GM23338 (cell line): Measurements from ENCODE around the gene ALOX5AP. TPM values are rescaled to one million over a fixed set of nuclear protein-coding genes. Genes with fewer than 3 reads are reported as not detected.

Experiments
- ATAC-seq: fragments of 200-7000 bp; cut with Tn5 transposase; 3 replicates; pipeline ENCODE4 v1.9.1; 2020
- DNase-seq: peaks from one replicate; pipeline ENCODE4 v3.0.0-alpha.2; 2015; ENCODE audit warnings: low spot score
- H2AFZ ChIP-seq: fragments of 200-600 bp; sonication (generic); 2 replicates; pipeline ENCODE4 v1.8.0; 2016; ENCODE audit warnings: antibody characterized with exemption, mild to moderate bottlenecking, moderate library complexity
- H3F3A ChIP-seq: fragments of 200-600 bp; sonication (generic); replicated peaks from 2 replicates; pipeline ENCODE4 v1.8.0; 2017; ENCODE audit warnings: antibody characterized with exemption, mixed run types, low read depth
- H3K27ac ChIP-seq: fragments of 200-600 bp; sonication (generic); 2 replicates; pipeline ENCODE4 v1.6.1; 2016; ENCODE audit warnings: low read depth
- H3K27me3 ChIP-seq: fragments of 200-600 bp; sonication (generic); 2 replicates; pipeline ENCODE4 v1.8.0; 2016; ENCODE audit warnings: mild to moderate bottlenecking, mixed run types, moderate library complexity; ENCODE audit not compliant: insufficient read depth
- H3K36me3 ChIP-seq: fragments of 200-600 bp; sonication (generic); 2 replicates; pipeline ENCODE4 v1.8.0; 2016; ENCODE audit warnings: mild to moderate bottlenecking; ENCODE audit not compliant: insufficient read depth
- H3K4me1 ChIP-seq: fragments of 200-600 bp; sonication (generic); 2 replicates; pipeline ENCODE4 v1.8.0; 2016; ENCODE audit warnings: mild to moderate bottlenecking, moderate library complexity; ENCODE audit not compliant: insufficient read depth
- H3K4me2 ChIP-seq: fragments of 200-600 bp; sonication (generic); 2 replicates; pipeline ENCODE4 v1.7.1; 2017; ENCODE audit warnings: mixed run types
- H3K4me3 ChIP-seq: fragments of 200-600 bp; sonication (generic); 2 replicates; pipeline ENCODE4 v1.6.1; 2016; ENCODE audit warnings: mixed run types
- H3K79me2 ChIP-seq: fragments of 200-600 bp; sonication (generic); replicated peaks from 2 replicates; pipeline ENCODE4 v1.8.0; 2017; ENCODE audit warnings: mild to moderate bottlenecking; ENCODE audit not compliant: insufficient read depth
- H3K9me2 ChIP-seq: fragments of 200-600 bp; sonication (generic); 2 replicates; pipeline ENCODE4 v1.8.0; 2017; ENCODE audit not compliant: insufficient read depth
- H4K20me1 ChIP-seq: fragments of 200-600 bp; sonication (generic); replicated peaks from 2 replicates; pipeline ENCODE4 v1.8.0; 2017; ENCODE audit warnings: mild to moderate bottlenecking; ENCODE audit not compliant: insufficient read depth
- H3K27ac Mint-ChIP-seq: 2 replicates; pipeline ENCODE4 v1.8.0; 2020; ENCODE audit warnings: inconsistent platforms, mild to moderate bottlenecking, moderate library complexity, mixed read lengths
- H3K27me3 Mint-ChIP-seq: 3 replicates; pipeline ENCODE4 v1.8.0; 2022; ENCODE audit warnings: low read depth, mild to moderate bottlenecking, moderate library complexity, mixed read lengths, inconsistent platforms; ENCODE audit not compliant: insufficient read depth, poor library complexity
- H3K36me3 Mint-ChIP-seq: 3 replicates; pipeline ENCODE4 v1.8.0; 2021; ENCODE audit warnings: low read depth, mild to moderate bottlenecking, inconsistent platforms, moderate library complexity, mixed read lengths
- H3K4me1 Mint-ChIP-seq: 3 replicates; pipeline ENCODE4 v1.8.0; 2020; ENCODE audit warnings: mild to moderate bottlenecking, inconsistent platforms, mixed read lengths
- H3K4me3 Mint-ChIP-seq: 3 replicates; pipeline ENCODE4 v1.8.0; 2021; ENCODE audit warnings: moderate library complexity, mild to moderate bottlenecking, inconsistent platforms, mixed read lengths
- H3K9me3 Mint-ChIP-seq: 3 replicates; pipeline ENCODE4 v1.8.0; 2020; ENCODE audit warnings: moderate library complexity, mild to moderate bottlenecking, inconsistent platforms, mixed read lengths
- EZH2phosphoT487 ChIP-seq: fragments of 200-600 bp; sonication (generic); IDR thresholded peaks from one replicate; pipeline ENCODE4 v1.8.1; 2018; ENCODE audit warnings: antibody characterized with exemption; ENCODE audit not compliant: unreplicated experiment
- POLR2AphosphoS5 ChIP-seq: IDR thresholded peaks from 2 replicates; pipeline ENCODE4 v1.6.1; 2016; ENCODE audit warnings: antibody characterized with exemption, low read depth
- STAT1 ChIP-seq: IDR thresholded peaks from one replicate; pipeline ENCODE4 v1.6.1; 2016; ENCODE audit warnings: antibody characterized with exemption; ENCODE audit not compliant: unreplicated experiment
- ZNF114 ChIP-seq: fragments of 250-450 bp; sonication (Bioruptor Pico); IDR thresholded peaks from 2 replicates; pipeline ENCODE4 v1.5.0; 2020; ENCODE audit warnings: mild to moderate bottlenecking, moderate library complexity
- polyA plus RNA-seq: library from polyadenylated mRNA; unstranded; fragments of >200 nt; fragmentation: Nextera tagmentation; extraction: Ambion mirVana; gene quantifications from 2 replicates; pipeline ENCODE4 v1.2.1, GENCODE V29; 2016
- total RNA-seq: library from RNA; depleted of rRNA; stranded (reverse); fragments of >200 nt; shearing (Covaris generic); gene quantifications from 2 replicates; pipeline ENCODE4 v1.2.3, GENCODE V29; 2014
- TF ChIP-seq, protein P1 (sequence below), 2 experiments: fragments of 200-600 bp in 1 of 2; sonication (generic) in 1 of 2; conservative IDR thresholded peaks; 2 replicates each; pipeline versions ENCODE4 v1.5.1 to v1.6.1; 2016 to 2017; ENCODE audit warnings: antibody characterized with exemption in 2 of 2, low read depth in 2 of 2, mild to moderate bottlenecking in 2 of 2, moderate library complexity in 1 of 2
- TF ChIP-seq, protein P2 (sequence below): IDR thresholded peaks from one replicate; pipeline ENCODE4 v1.6.1; 2018; ENCODE audit warnings: antibody characterized with exemption; ENCODE audit not compliant: unreplicated experiment

Gene ALOX5AP
- total and polyA plus RNA-seq, 2 experiments from 2014 or later, result 0.23 TPM; not detected in 1

DNA sequence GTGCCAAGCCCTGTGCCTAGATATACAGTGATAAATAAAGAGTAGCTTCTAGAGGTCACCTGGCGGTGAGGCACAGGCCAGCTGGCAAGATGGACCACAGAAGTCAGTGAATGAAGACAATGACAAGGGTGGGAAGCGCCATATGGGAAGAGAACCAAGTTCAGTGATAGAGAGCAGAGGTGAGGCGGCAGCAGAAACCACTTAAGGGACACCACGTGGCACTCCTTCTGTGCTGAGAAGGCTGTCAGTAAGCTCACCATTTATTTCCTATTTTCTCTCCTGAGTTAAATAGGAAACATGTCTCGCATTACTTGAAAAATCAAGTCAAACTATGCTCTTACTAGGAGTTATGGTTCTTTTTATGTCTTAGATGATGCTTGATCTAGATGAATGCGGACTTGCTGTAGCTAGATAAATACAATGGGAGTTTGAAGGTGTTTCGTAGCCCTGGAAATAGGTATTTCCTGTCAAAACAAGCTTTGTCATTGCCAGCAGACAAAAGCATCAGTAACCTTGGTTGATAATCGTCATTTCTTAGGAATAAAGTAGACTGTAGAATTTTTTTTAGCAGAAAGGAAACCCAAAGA is 17.8 kb downstream of the ALOX5AP start:
- H3K4me3 Mint-ChIP-seq, result no peak overlapping the region
- no peak for DNase-seq
- H3K27me3 Mint-ChIP-seq, result no peaks in the 10 kb centered on the region
- no peaks in the 10 kb centered on the region for H4K20me1 ChIP-seq
- no peak overlapping the region for H3K4me2 ChIP-seq
- H3F3A ChIP-seq, result no peaks in the 10 kb centered on the region
- H3K27ac Mint-ChIP-seq, result no peak overlapping the region
- TF ChIP-seq, protein P1, sequence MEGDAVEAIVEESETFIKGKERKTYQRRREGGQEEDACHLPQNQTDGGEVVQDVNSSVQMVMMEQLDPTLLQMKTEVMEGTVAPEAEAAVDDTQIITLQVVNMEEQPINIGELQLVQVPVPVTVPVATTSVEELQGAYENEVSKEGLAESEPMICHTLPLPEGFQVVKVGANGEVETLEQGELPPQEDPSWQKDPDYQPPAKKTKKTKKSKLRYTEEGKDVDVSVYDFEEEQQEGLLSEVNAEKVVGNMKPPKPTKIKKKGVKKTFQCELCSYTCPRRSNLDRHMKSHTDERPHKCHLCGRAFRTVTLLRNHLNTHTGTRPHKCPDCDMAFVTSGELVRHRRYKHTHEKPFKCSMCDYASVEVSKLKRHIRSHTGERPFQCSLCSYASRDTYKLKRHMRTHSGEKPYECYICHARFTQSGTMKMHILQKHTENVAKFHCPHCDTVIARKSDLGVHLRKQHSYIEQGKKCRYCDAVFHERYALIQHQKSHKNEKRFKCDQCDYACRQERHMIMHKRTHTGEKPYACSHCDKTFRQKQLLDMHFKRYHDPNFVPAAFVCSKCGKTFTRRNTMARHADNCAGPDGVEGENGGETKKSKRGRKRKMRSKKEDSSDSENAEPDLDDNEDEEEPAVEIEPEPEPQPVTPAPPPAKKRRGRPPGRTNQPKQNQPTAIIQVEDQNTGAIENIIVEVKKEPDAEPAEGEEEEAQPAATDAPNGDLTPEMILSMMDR (conservative IDR thresholded peaks at IDR 0.05; ENCODE audit: low read depth in 2 of 2), result no peak
- TF ChIP-seq EZH2phosphoT487 (no peak), STAT1 (no peak)
- H2AFZ ChIP-seq, result no peak overlapping the region
- no peaks in the 10 kb centered on the region for H3K36me3 ChIP-seq
- no peak overlapping the region for H3K4me3 ChIP-seq
- H3K4me1 ChIP-seq, result no peaks in the 10 kb centered on the region
- no peak for ATAC-seq
- no peaks in the 10 kb centered on the region for H3K36me3 Mint-ChIP-seq
- no peak overlapping the region for H3K27ac ChIP-seq
- H3K9me2 ChIP-seq, result no peaks in the 10 kb centered on the region
- H3K27me3 ChIP-seq, result no peaks in the 10 kb centered on the region
- no peaks in the 10 kb centered on the region for H3K9me3 Mint-ChIP-seq
- no peaks in the 10 kb centered on the region for H3K79me2 ChIP-seq
- no peaks in the 10 kb centered on the region for H3K4me1 Mint-ChIP-seq

DNA sequence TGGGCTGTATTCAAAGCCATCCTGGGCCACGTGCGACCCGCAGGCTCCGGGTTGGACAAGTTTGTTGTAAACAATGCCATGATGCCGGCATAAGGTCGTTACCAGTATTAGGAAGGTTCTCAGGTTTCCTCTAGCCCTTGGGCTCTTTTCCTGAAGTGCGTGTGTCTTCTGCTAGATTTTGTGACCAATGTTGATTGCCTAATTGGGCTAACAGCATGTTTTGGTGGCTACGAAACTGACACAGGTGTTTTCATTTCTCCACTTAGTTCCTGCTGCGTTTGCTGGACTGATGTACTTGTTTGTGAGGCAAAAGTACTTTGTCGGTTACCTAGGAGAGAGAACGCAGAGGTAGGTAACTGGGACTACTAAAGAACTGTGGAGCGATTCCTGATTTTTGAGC is 20.3 kb downstream of the ALOX5AP start:
- Mint-ChIP-seq H3K27ac (no peak overlapping the region), H3K9me3 (no peaks in the 10 kb centered on the region)
- no peak for ATAC-seq

More for the DNA sequence above, 20.3 kb downstream of the ALOX5AP start:
- H3K27me3 Mint-ChIP-seq, result no peaks in the 10 kb centered on the region
- H3K4me3 Mint-ChIP-seq, result no peak overlapping the region
- TF ChIP-seq, protein P2, sequence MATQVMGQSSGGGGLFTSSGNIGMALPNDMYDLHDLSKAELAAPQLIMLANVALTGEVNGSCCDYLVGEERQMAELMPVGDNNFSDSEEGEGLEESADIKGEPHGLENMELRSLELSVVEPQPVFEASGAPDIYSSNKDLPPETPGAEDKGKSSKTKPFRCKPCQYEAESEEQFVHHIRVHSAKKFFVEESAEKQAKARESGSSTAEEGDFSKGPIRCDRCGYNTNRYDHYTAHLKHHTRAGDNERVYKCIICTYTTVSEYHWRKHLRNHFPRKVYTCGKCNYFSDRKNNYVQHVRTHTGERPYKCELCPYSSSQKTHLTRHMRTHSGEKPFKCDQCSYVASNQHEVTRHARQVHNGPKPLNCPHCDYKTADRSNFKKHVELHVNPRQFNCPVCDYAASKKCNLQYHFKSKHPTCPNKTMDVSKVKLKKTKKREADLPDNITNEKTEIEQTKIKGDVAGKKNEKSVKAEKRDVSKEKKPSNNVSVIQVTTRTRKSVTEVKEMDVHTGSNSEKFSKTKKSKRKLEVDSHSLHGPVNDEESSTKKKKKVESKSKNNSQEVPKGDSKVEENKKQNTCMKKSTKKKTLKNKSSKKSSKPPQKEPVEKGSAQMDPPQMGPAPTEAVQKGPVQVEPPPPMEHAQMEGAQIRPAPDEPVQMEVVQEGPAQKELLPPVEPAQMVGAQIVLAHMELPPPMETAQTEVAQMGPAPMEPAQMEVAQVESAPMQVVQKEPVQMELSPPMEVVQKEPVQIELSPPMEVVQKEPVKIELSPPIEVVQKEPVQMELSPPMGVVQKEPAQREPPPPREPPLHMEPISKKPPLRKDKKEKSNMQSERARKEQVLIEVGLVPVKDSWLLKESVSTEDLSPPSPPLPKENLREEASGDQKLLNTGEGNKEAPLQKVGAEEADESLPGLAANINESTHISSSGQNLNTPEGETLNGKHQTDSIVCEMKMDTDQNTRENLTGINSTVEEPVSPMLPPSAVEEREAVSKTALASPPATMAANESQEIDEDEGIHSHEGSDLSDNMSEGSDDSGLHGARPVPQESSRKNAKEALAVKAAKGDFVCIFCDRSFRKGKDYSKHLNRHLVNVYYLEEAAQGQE, result no peak
- no peak for TF ChIP-seq POLR2AphosphoS5
- no peak for TF ChIP-seq EZH2phosphoT487
- TF ChIP-seq ZNF114, result no peak
- Histone ChIP-seq H2AFZ (peak overlapping the region; percentile 84; the same call in 1 of the 2 replicates), H3K36me3 (no peaks in the 10 kb centered on the region), H3K4me1 (no peaks in the 10 kb centered on the region), H3K79me2 (no peaks in the 10 kb centered on the region), H3K9me2 (no peaks in the 10 kb centered on the region), H4K20me1 (no peaks in the 10 kb centered on the region), H3K4me2 (no peak overlapping the region), H3K4me3 (no peak overlapping the region), H3F3A (no peaks in the 10 kb centered on the region), H3K27me3 (no peaks in the 10 kb centered on the region), H3K27ac (no peak overlapping the region)
- no peak for DNase-seq
- H3K36me3 Mint-ChIP-seq, result no peaks in the 10 kb centered on the region
- H3K4me1 Mint-ChIP-seq, result no peaks in the 10 kb centered on the region
